ENCODE data around the gene ZNF774. TPM values are rescaled to one million over a fixed set of nuclear protein-coding genes. Genes with fewer than 3 reads are reported as not detected.

Gene ZNF774
- total RNA-seq, 2 donors from 2014 or later: 1.3 to 1.4 TPM

DNA sequence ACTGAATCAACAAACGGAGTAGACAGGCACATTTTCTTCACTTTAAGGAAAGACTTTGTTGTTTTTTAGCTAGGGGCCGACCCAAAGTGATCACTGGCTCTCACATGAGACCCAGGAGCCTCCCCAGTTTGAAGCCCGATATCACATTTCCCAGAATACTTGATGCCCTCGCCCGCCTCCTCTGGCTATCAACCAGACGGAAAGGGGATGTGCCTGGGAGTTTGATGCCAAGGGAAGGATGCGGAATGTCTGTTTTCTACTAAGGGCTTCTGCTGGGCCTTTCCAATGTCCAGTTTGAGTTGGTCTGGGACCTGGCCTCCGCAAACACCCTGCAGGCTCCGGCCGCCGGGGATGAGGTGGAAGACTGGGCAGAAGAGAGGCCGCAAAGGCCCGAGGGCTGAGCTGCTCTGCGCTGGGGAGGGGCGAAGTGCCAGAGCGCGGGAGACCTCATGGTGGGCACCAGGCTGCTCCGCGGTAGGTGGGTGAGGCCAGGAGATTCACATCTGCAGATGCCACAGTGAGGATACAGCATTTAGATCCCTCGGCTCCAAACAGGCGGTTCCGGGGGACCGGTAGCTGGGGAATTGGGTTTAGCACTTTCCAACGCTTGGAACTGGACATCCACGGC, 491 bp upstream of the ZNF774 start:
- no peaks in the 10 kb centered on the region for H3K9me3 Mint-ChIP-seq
- no peaks in the 10 kb centered on the region for H3K36me3 Mint-ChIP-seq
- peaks cover 8 to 13% of the 10 kb centered on the region in 2 donors for H3K4me1 Mint-ChIP-seq (ENCODE audit: low read depth in 2 of 2)
- peak; percentile 2 to 4 for ATAC-seq
- no peak for DNase-seq (ENCODE audit: low spot score)
- peak overlapping the region; percentile 35 to 72 for H3K27ac Mint-ChIP-seq
- H3K4me3 Mint-ChIP-seq: peak overlapping the region; percentile 83
- H3K27me3 Mint-ChIP-seq: peaks cover 0 to 3% of the 10 kb centered on the region in 2 donors

DNA sequence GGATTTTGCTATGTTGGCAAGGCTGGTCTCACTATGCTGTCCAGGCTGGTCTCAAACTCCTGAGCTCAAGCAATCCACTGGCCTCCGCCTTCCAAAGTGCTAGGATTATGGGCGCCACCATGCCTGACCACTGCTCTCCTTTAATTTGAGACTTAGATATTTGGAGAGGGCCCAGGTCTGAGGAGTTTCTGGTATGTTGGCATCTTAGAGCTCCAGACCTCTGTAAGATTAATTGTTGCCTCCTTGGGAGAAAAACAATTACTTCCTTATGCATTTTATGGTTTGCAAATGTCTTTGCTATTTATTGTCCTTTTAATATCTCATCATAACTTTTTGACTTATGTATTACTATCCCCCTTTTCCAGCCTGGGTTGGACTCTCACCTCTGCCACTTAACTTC, 2.9 kb downstream of the ZNF774 start:
- Mint-ChIP-seq H3K27ac (no peak overlapping the region), H3K36me3 (no peaks in the 10 kb centered on the region), H3K9me3 (no peaks in the 10 kb centered on the region), H3K27me3 (peaks cover 0 to under 1% of the 10 kb centered on the region in 2 donors), H3K4me1 (ENCODE audit: low read depth in 2 of 2) (peaks cover 8 to 9% of the 10 kb centered on the region in 2 donors), H3K4me3 (no peak overlapping the region)
- ATAC-seq: no peak
- DNase-seq (ENCODE audit: low spot score): no peak

DNA sequence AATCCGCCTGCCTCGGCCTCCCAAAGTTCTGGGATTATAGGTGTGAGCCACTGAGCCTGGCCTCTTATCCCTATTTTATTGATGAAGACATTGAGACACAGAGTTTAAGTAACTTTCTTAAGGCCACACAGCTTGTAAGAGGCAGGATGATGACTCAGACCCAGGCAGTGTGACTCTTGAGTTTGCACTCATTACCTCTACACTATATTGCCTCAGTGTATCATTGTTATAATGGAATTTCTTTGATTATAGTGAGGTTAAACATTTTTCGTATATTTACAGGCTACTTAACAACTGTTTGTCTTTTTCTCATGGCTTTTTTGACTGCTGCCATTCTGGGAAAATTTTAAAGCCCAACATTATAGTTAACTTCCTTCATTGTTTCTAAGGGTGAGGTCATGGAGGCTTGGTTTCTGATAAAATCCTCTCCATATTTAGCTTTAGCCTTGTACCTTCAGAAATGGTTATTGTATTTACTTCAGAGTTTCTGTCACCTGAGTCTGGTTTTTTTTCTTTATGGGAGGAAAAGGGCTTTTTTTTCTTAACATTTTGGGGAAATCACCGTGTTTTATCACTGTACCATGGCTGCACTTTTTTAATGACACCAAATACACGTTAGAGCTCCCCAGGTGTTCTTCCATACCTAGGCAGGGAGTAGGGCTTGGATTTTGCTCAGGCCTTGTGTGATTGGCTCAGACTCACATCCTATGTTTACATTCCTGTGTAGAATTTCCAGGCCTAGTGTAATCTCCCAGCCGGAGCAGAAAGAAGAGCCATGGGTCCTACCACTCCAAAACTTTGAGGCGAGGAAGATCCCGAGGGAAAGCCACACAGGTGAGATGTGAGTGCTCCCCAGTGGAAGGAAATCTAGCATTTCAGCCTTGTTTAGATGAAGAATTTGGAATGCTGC, 6.3 kb downstream of the ZNF774 start:
- ATAC-seq: peak in 1 of 2 donors; percentile 57
- H3K4me3 Mint-ChIP-seq: no peak overlapping the region

DNA sequence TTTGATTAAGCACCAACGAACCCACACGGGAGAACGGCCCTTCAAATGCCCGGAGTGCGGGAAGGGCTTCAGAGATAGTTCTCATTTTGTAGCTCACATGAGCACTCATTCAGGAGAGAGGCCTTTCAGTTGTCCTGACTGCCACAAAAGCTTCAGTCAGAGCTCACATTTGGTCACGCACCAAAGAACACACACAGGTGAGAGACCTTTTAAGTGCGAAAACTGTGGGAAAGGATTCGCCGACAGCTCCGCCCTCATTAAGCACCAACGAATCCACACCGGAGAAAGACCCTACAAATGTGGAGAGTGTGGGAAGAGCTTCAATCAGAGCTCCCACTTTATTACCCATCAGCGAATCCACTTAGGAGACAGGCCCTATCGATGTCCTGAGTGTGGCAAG, 8.7 kb downstream of the ZNF774 start:
- Mint-ChIP-seq H3K4me3 (no peak overlapping the region), H3K27me3 (no peaks in the 10 kb centered on the region), H3K9me3 (no peaks in the 10 kb centered on the region), H3K4me1 (ENCODE audit: low read depth in 2 of 2) (peaks cover 25 to 29% of the 10 kb centered on the region in 2 donors), H3K27ac (peak overlapping the region in 1 of 2 donors; percentile 85), H3K36me3 (no peaks in the 10 kb centered on the region)
- DNase-seq (ENCODE audit: low spot score) (no peak), ATAC-seq (no peak)

More for the DNA sequence above, 6.3 kb downstream of the ZNF774 start:
- no peaks in the 10 kb centered on the region for H3K27me3 Mint-ChIP-seq
- H3K9me3 Mint-ChIP-seq: no peaks in the 10 kb centered on the region
- H3K36me3 Mint-ChIP-seq: no peaks in the 10 kb centered on the region
- DNase-seq (ENCODE audit: low spot score): no peak
- H3K27ac Mint-ChIP-seq: no peak overlapping the region
- H3K4me1 Mint-ChIP-seq (ENCODE audit: low read depth in 2 of 2): peaks cover 13 to 20% of the 10 kb centered on the region in 2 donors

DNA sequence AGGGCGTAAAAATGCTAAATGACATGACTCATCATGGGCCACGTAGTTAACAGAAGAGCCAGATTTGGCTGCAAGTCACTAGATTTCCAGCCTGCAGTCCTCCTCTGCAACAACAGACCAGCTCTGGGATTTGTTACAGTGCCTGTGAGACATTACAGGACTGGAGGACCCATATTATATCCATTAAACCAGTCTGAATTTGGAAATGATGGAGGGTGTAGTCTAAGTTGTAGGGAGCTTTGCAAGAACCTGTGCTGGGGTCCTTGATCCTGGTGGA, 10.8 kb downstream of the ZNF774 start:
- Mint-ChIP-seq H3K4me1 (ENCODE audit: low read depth in 2 of 2) (peaks cover 29 to 33% of the 10 kb centered on the region in 2 donors), H3K4me3 (peak overlapping the region; percentile 62), H3K27me3 (no peaks in the 10 kb centered on the region), H3K27ac (peak overlapping the region; percentile 71 to 85), H3K36me3 (no peaks in the 10 kb centered on the region), H3K9me3 (no peaks in the 10 kb centered on the region)
- DNase-seq (ENCODE audit: low spot score) (no peak), ATAC-seq (no peak)

DNA sequence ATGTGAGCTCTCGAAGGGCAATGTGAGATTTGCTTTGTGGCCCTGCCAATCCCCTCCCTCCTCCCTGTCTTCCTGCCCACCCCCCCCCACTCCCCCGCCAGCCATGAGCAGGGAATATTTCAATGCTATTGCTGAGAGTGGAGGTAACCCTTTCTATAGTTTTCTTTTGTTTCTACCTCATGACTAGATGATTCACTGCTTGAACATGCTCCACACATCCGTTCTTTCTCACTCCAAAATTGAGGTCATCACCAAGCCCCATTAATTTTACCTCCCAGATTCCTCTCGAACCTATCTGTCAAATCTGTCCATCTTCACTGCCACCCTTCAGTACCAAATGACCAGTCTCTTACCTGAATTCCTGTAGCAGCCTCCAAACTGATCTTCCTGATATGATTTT, 12.2 kb downstream of the ZNF774 start:
- DNase-seq (ENCODE audit: low spot score): no peak
- ATAC-seq: no peak
- Mint-ChIP-seq H3K36me3 (no peaks in the 10 kb centered on the region), H3K27me3 (no peaks in the 10 kb centered on the region), H3K27ac (peak overlapping the region; percentile 8 to 17), H3K9me3 (no peaks in the 10 kb centered on the region), H3K4me3 (no peak overlapping the region), H3K4me1 (ENCODE audit: low read depth in 2 of 2) (peaks cover 29 to 33% of the 10 kb centered on the region in 2 donors)

DNA sequence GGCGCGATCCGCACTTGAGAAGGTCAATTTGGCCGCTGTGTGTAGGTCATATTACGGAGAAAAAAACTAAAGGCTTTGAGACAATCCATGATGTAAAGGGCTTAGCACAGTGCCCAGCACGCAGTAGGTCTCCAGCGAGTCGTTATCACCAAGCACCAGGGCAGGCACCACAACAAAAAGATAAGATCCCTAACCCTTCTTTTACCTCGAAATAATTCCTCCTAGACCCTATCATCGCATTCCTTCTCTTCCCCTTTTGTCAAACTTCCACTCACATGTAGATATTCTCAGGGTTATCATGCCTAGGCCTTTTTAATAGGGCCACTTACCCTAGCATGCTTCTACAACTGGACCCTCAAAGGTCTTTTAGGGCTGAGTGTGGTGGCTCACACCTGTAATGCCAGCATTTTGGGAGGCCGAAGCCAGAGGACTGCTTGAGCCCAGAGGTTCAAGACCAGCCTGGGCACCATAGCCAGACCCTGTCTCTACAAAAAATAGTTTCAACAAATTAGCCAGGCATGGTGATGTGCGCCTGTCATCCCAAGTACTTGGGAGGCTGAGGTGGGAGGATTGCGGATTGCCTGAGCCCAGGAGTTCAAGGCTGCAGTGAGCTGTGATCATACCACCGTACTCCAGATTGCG, 13.5 kb downstream of the ZNF774 start:
- Mint-ChIP-seq H3K9me3 (no peaks in the 10 kb centered on the region), H3K27me3 (no peaks in the 10 kb centered on the region), H3K4me3 (no peak overlapping the region), H3K4me1 (ENCODE audit: low read depth in 2 of 2) (peaks cover 24 to 33% of the 10 kb centered on the region in 2 donors), H3K27ac (no peak overlapping the region), H3K36me3 (no peaks in the 10 kb centered on the region)
- DNase-seq (ENCODE audit: low spot score) (no peak), ATAC-seq (no peak)

DNA sequence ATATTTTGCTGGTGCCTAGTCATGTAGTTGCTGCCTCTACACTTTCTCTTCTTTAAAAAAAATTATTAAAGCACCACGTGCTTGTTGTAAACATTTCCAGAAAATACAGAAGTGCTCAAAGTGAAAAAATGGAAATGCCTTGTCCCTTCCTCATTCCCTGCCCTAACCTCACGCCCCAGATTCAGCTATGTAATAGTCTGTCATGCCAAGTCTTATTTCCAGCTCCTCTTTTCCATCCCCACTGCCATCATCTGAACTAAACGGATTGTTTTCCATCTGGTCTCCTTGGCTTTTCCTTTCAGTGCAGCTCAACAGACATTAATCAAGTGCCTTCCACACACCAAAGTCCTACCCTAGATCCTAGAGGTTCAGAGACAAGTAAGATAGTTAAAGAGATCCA, 15.5 kb downstream of the ZNF774 start:
- Mint-ChIP-seq H3K36me3 (no peaks in the 10 kb centered on the region), H3K4me3 (no peak overlapping the region), H3K27ac (peak overlapping the region in 1 of 2 donors; percentile 10), H3K27me3 (no peaks in the 10 kb centered on the region), H3K4me1 (ENCODE audit: low read depth in 2 of 2) (peaks cover 19 to 28% of the 10 kb centered on the region in 2 donors), H3K9me3 (no peaks in the 10 kb centered on the region)
- no peak for ATAC-seq
- no peak for DNase-seq (ENCODE audit: low spot score)

DNA sequence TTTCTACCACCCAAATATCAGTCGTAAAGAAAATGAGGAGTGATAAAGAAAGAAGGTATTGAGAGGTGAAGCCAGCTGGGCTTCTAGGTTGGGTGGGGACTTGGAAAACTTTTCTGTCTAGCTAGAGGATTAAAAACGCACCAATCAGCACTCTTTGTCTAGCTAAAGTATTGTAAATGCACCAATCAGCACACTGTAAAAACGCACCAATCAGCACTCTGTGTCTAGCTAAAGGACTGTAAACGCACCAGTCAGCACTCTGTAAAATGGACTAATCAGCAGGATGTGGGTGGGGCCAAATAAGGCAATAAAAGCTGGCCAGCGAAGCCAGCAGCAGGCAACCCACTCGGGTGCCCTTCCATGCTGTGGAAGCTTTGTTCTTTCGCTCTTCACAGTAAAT, 23.0 kb downstream of the ZNF774 start:
- peaks cover 27% of the 10 kb centered on the region in 2 donors for H3K4me1 Mint-ChIP-seq (ENCODE audit: low read depth in 2 of 2)
- H3K27me3 Mint-ChIP-seq: no peaks in the 10 kb centered on the region
- peaks cover 22% of the 10 kb centered on the region for H3K36me3 Mint-ChIP-seq
- peaks cover 14% of the 10 kb centered on the region for H3K9me3 Mint-ChIP-seq
- peak overlapping the region; percentile 25 for H3K4me3 Mint-ChIP-seq
- H3K27ac Mint-ChIP-seq: peak overlapping the region; percentile 37 to 99
- DNase-seq (ENCODE audit: low spot score) (no peak), ATAC-seq (no peak)

DNA sequence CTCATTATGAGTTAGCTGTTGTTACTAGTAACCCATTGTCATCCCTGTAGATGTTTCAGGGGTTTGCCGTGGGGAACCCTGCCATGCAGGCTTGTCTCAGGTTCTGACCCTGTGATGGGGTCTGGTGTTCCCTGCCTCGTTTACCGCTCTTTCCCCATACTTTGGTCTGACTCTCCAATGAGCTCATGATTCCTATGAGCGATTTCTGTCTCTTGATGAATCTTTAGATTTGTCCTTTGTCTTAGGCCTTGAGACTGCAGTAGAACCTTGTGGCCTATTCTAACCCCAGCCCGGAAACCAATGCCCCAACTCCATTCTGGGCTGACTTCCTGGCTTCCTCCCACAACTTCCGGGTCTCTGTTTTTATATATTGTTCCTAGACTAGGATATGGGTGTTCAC, 24.7 kb downstream of the ZNF774 start:
- peak overlapping the region; percentile 79 for H3K4me3 Mint-ChIP-seq
- ATAC-seq: peak; percentile 89 to 95
- peaks cover 30 to 31% of the 10 kb centered on the region in 2 donors for H3K4me1 Mint-ChIP-seq (ENCODE audit: low read depth in 2 of 2)
- H3K27ac Mint-ChIP-seq: peak overlapping the region; percentile 93 to 99
- DNase-seq (ENCODE audit: low spot score): peak; percentile 80
- H3K36me3 Mint-ChIP-seq: peaks cover 28% of the 10 kb centered on the region
- H3K27me3 Mint-ChIP-seq: no peaks in the 10 kb centered on the region
- H3K9me3 Mint-ChIP-seq: peaks cover 17% of the 10 kb centered on the region

DNA sequence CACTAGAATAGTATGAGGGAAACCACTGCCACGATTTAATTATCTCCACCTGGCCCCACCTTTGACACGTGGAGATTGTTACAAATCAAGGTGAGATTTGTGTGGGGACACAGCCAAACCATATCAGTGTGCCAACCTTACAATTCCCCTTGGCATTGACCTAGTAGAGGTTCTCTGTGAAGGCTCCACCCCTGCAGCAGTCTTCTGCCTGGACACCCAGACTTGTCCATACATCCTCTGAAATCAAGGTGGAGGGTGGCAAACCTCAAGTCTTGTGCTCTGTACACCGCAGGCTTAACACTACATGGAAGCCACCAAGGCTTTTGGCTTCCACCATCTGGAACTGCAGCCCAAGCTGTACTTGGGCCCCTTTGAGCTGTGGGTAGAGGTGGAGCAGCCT, 27.2 kb downstream of the ZNF774 start:
- Mint-ChIP-seq H3K27me3 (no peaks in the 10 kb centered on the region), H3K36me3 (peaks cover 28% of the 10 kb centered on the region), H3K27ac (peak overlapping the region in 1 of 2 donors; percentile 35), H3K4me3 (no peak overlapping the region), H3K4me1 (ENCODE audit: low read depth in 2 of 2) (peaks cover 31 to 37% of the 10 kb centered on the region in 2 donors), H3K9me3 (peaks cover 17% of the 10 kb centered on the region)
- DNase-seq (ENCODE audit: low spot score): no peak
- ATAC-seq: no peak

DNA sequence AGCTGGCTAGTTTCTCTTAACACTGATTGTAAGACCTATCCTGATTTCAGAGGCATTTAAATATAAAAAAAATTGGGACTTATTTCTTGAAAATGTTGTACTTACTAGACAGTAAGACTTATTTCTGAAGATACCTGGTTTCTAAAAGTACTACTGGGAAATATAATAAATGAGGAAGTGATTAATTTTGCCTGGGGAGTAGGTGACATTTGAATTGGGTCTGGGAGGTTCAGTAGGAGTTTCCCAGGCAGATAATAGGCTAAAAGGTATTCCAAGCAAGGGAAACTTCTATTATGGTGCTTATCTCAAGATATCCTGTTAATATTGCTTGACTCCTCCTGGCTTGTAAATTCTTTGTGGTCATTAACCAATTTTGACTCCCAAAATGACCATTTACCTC, 29.4 kb downstream of the ZNF774 start:
- H3K36me3 Mint-ChIP-seq: peaks cover 23% of the 10 kb centered on the region
- ATAC-seq: no peak
- H3K27me3 Mint-ChIP-seq: no peaks in the 10 kb centered on the region
- peaks cover 14% of the 10 kb centered on the region for H3K9me3 Mint-ChIP-seq
- H3K27ac Mint-ChIP-seq: no peak overlapping the region
- DNase-seq (ENCODE audit: low spot score): no peak
- peaks cover 23 to 25% of the 10 kb centered on the region in 2 donors for H3K4me1 Mint-ChIP-seq (ENCODE audit: low read depth in 2 of 2)
- no peak overlapping the region for H3K4me3 Mint-ChIP-seq

DNA sequence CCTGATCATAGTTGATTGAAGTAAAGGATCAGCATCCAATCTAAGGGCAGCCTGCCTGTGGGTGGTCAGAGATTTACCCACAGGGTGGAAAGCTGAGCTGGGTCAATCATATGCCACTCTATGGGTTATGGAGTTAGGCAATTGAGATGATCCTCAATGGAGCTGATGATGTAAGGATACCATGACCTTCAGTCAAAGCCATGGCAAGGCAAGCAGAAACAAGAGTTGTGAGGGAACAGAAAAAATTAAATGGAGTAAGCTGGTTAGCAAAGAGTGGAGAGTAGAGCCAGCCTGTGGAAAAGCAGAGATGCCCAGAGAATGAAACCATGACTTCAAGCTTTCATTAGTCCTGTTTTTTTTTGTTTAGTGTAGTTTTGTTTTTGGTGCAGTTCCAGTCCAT, 30.2 kb downstream of the ZNF774 start:
- ATAC-seq: no peak
- no peak for DNase-seq (ENCODE audit: low spot score)
- Mint-ChIP-seq H3K36me3 (peaks cover 16% of the 10 kb centered on the region), H3K4me1 (ENCODE audit: low read depth in 2 of 2) (peaks cover 16 to 19% of the 10 kb centered on the region in 2 donors), H3K27ac (no peak overlapping the region), H3K27me3 (no peaks in the 10 kb centered on the region), H3K4me3 (no peak overlapping the region), H3K9me3 (peaks cover 7% of the 10 kb centered on the region)

DNA sequence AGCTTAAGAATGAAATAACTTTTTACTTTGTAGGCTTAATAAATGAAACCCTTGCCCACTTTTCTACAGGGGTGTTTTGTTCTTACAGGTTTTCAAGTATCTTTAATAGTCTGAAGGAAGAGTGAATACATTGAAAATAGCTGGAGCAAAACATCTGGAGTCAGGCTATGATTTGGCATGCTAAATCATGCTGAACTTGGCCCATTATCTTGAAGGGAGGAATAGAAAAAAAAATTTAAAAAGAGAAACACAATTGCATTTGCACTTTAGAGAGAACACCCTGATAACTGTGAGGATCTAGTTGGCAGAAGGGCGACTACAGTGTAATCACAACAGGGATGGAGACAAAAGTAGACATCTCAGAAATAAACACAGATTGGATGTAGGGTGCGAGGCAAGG, 34.1 kb downstream of the ZNF774 start:
- Mint-ChIP-seq H3K4me1 (ENCODE audit: low read depth in 2 of 2) (peaks cover 34 to 35% of the 10 kb centered on the region in 2 donors), H3K36me3 (peaks cover 25% of the 10 kb centered on the region), H3K27ac (peak overlapping the region; percentile 0 to 73), H3K4me3 (peak overlapping the region; percentile 46), H3K9me3 (no peaks in the 10 kb centered on the region), H3K27me3 (no peaks in the 10 kb centered on the region)
- DNase-seq (ENCODE audit: low spot score) (no peak), ATAC-seq (no peak)

Measured in natural killer cell treated with Interleukin-12 subunit alpha and Interleukin-12 subunit beta and Interleukin-15 and Interleukin-18, amount 100 ng/mL, for 72 hours (primary cell).